GM12878 (cell line): ENCODE data around the gene PROZ. TPM values are rescaled to one million over a fixed set of nuclear protein-coding genes. Genes with fewer than 3 reads are reported as not detected.

Experiments used
- ATAC-seq: fragments of 200-7000 bp; cut with Tn5 transposase; 3 replicates; pipeline ENCODE4 v1.9.1; 2020; ENCODE audit warnings: mild to moderate bottlenecking, moderate library complexity
- BruUV-seq: library from RNA; stranded (reverse); fragments of 400-500 nt; replicated peaks from 2 replicates; lab custom pipeline; 2021; lab: Mats Ljungman, UMichigan
- CTCF ChIA-PET: fragments of 300-600 bp; sonication (Branson Sonifier 250); formaldehyde crosslinking; extraction: SDS; loops from one replicate; lab custom pipeline; 2021; ENCODE audit warnings: inconsistent platforms; lab: Yijun Ruan, JAX
- POLR2A ChIA-PET: fragments of 350-600 bp; formaldehyde crosslinking; extraction: SDS; loops from one replicate; lab custom pipeline; 2021; ENCODE audit warnings: inconsistent platforms; lab: Charles Lee
- RAD21 ChIA-PET: fragments of 300-600 bp; sonication (Branson Sonifier 250); formaldehyde crosslinking; loops from one replicate; lab custom pipeline; 2023; ENCODE audit warnings: antibody characterized with exemption; ENCODE audit not compliant: unreplicated experiment; lab: Charles Lee
- SMC1A ChIA-PET: fragments of 300-600 bp; sonication (Branson Sonifier 250); formaldehyde crosslinking; loops from one replicate; lab custom pipeline; 2023; ENCODE audit not compliant: unreplicated experiment, uncharacterized antibody; lab: Charles Lee
- DNase-seq: peaks from one replicate; pipeline ENCODE4 v3.0.0-alpha.2; 2011; ENCODE audit warnings: low read depth, low spot score
- FAIRE-seq: peaks from 3 replicates; lab custom pipeline; 2011; peaks lifted over from hg19 to GRCh38; lab: Jason Lieb, UNC
- H2AFZ ChIP-seq: 2 replicates; pipeline ENCODE4 v1.6.0; 2011; ENCODE audit warnings: low read depth, low read length, control low read depth; ENCODE audit not compliant: control insufficient read depth
- H3K27ac ChIP-seq: 2 replicates; pipeline ENCODE4 v1.5.1; 2011; ENCODE audit warnings: control low read depth; ENCODE audit not compliant: control insufficient read depth, insufficient read depth
- H3K27me3 ChIP-seq, 2 experiments: replicated peaks in 1 of 2; 2 replicates each; pipeline versions ENCODE4 v1.6.0 to v1.6.1; 2011; ENCODE audit warnings: low read length in 1 of 2; ENCODE audit not compliant: control insufficient read depth in 2 of 2, insufficient read depth in 2 of 2
- H3K36me3 ChIP-seq, 2 experiments: 2 replicates each; pipeline ENCODE4 v1.5.1; 2011; ENCODE audit warnings: low read length in 1 of 2; ENCODE audit not compliant: control insufficient read depth in 2 of 2, insufficient read depth in 2 of 2
- H3K4me1 ChIP-seq: 2 replicates; pipeline ENCODE4 v1.6.1; 2011; ENCODE audit warnings: mild to moderate bottlenecking, low read length, moderate library complexity, mixed read lengths; ENCODE audit not compliant: control insufficient read depth, insufficient read depth
- H3K4me2 ChIP-seq: 2 replicates; pipeline ENCODE4 v1.6.0; 2011; ENCODE audit warnings: control low read depth; ENCODE audit not compliant: control insufficient read depth, insufficient read depth
- H3K4me3 ChIP-seq: fragments of 200-600 bp; sonication (generic); 2 replicates; pipeline ENCODE4 v1.5.1; 2016
- H3K79me2 ChIP-seq: 2 replicates; pipeline ENCODE4 v1.6.0; 2011; ENCODE audit warnings: low read length; ENCODE audit not compliant: control insufficient read depth, insufficient read depth
- H3K9ac ChIP-seq: 2 replicates; pipeline ENCODE4 v1.8.0; 2011; ENCODE audit warnings: low read length, control low read depth, mixed read lengths; ENCODE audit not compliant: control insufficient read depth, insufficient read depth
- H3K9me3 ChIP-seq: replicated peaks from 3 replicates; pipeline ENCODE4 v1.5.1; 2011; ENCODE audit warnings: mild to moderate bottlenecking, low read length; ENCODE audit not compliant: control insufficient read depth, insufficient read depth
- H4K20me1 ChIP-seq: 2 replicates; pipeline ENCODE4 v1.6.0; 2011; ENCODE audit not compliant: control insufficient read depth, insufficient read depth
- CREB1 ChIP-seq: IDR thresholded peaks from 2 replicates; pipeline ENCODE4 v1.6.1; 2012; ENCODE audit warnings: low read depth, mild to moderate bottlenecking, inconsistent platforms
- CREM ChIP-seq: IDR thresholded peaks from 2 replicates; pipeline ENCODE4 v1.6.1; 2014; ENCODE audit warnings: antibody characterized with exemption, low read depth
- E2F4 ChIP-seq: IDR thresholded peaks from 2 replicates; pipeline ENCODE4 v1.6.1; 2012; ENCODE audit warnings: low read depth, low read length, improper control_type of control experiment
- ETV6 ChIP-seq, 2 experiments: fragments of 450-650 bp in 1 of 2; IDR thresholded peaks in 1 of 2; conservative IDR thresholded peaks in 1 of 2; 2 replicates each; pipeline ENCODE4 v1.6.1; 2014; ENCODE audit warnings: antibody characterized with exemption in 1 of 2, borderline replicate concordance in 1 of 2, low read depth in 1 of 2, mild to moderate bottlenecking in 1 of 2, moderate library complexity in 1 of 2
- IRF3 ChIP-seq: fragments of 450-650 bp; IDR thresholded peaks from 2 replicates; pipeline ENCODE4 v1.6.1; 2014; ENCODE audit warnings: mild to moderate bottlenecking
- KLF5 ChIP-seq: fragments of 450-650 bp; IDR thresholded peaks from 2 replicates; pipeline ENCODE4 v1.6.1; 2014; ENCODE audit warnings: mild to moderate bottlenecking; ENCODE audit not compliant: partially characterized antibody
- NFXL1 ChIP-seq: fragments of 450-650 bp; IDR thresholded peaks from 2 replicates; pipeline ENCODE4 v1.6.1; 2017; ENCODE audit warnings: antibody characterized with exemption, mild to moderate bottlenecking, borderline replicate concordance
- NFYB ChIP-seq: IDR thresholded peaks from 2 replicates; pipeline ENCODE4 v1.6.1; 2011; ENCODE audit warnings: low read depth, mild to moderate bottlenecking, low read length, improper control_type of control experiment, moderate library complexity; ENCODE audit not compliant: insufficient read depth
- NR2F1 ChIP-seq: fragments of 450-650 bp; conservative IDR thresholded peaks from 2 replicates; pipeline ENCODE4 v1.6.1; 2017; ENCODE audit warnings: mild to moderate bottlenecking
- RUNX3 ChIP-seq: IDR thresholded peaks from 2 replicates; pipeline ENCODE4 v1.6.1; 2012; ENCODE audit warnings: low read length, inconsistent platforms
- SIX5 ChIP-seq: IDR thresholded peaks from 2 replicates; pipeline ENCODE4 v1.6.1; 2011; ENCODE audit warnings: mild to moderate bottlenecking, low read depth, low read length, moderate library complexity; ENCODE audit not compliant: severe bottlenecking
- TAF1 ChIP-seq: IDR thresholded peaks from 2 replicates; pipeline ENCODE4 v1.6.1; 2011; ENCODE audit warnings: mild to moderate bottlenecking, low read depth, low read length, borderline replicate concordance
- ZBTB4 ChIP-seq: fragments of 450-650 bp; formaldehyde crosslinking; IDR thresholded peaks from 2 replicates; pipeline ENCODE4 v1.4.0; 2022; ENCODE audit warnings: mild to moderate bottlenecking, moderate library complexity
- ZSCAN29 ChIP-seq: fragments of 450-650 bp; IDR thresholded peaks from 2 replicates; pipeline ENCODE4 v1.6.1; 2017; ENCODE audit warnings: mild to moderate bottlenecking, moderate library complexity
- ZZZ3 ChIP-seq: IDR thresholded peaks from 2 replicates; pipeline ENCODE4 v1.6.1; 2011; ENCODE audit warnings: low read depth; ENCODE audit not compliant: control insufficient read depth, insufficient read length
- WGBS: methylation state at CpG from one replicate; pipeline ENCODE4 v1.1.6; 2016; ENCODE audit warnings: low lambda C conversion rate; ENCODE audit not compliant: insufficient replicate concordance, insufficient coverage; ENCODE audit errors: missing lambda C conversion rate; 5-methylcytosine and 5-hydroxymethylcytosine counted together
- in situ Hi-C: fragments of 300-500 bp; cut with MboI; formaldehyde crosslinking; loops from 9 replicates; pipeline ENCODE4 v1.14.3; 2018; ENCODE audit warnings: mixed read lengths
- intact Hi-C: fragments of 100-400 bp; cut with micrococcal nuclease; formaldehyde crosslinking; loops from one replicate; pipeline ENCODE4 v1.14.2; 2022; ENCODE audit not compliant: unreplicated experiment
- polyA plus RNA-seq, 11 experiments: library from polyadenylated mRNA; depleted of rRNA in 4 of 11; unstranded in 6 of 11; stranded (reverse) in 5 of 11; fragments of >200 nt; fragmentation: Nextera tagmentation in 4 of 11; fragmentation: Illumina TruSeq in 1 of 11; extraction: Ambion mirVana in 4 of 11; extraction: Trizol in 1 of 11; gene quantifications; 1 replicate in 1 of 11; 2 replicates in 10 of 11; pipeline versions ENCODE4 v1.2.1 to v1.2.3, GENCODE V29; 2011 to 2016; ENCODE audit warnings: inconsistent platforms in 2 of 11, missing spikeins in 2 of 11, low read depth in 1 of 11
- total RNA-seq, 4 experiments: library from RNA; depleted of rRNA in 3 of 4; stranded (reverse); fragments of >200 nt in 3 of 4; fragmentation: Illumina TruSeq in 1 of 4; extraction: Trizol in 1 of 4; gene quantifications; 2 replicates each; pipeline versions ENCODE4 v1.2.1 to v1.2.3, GENCODE V29; 2013 to 2021
- TF ChIP-seq, protein P1 (sequence below): fragments of 450-650 bp; IDR thresholded peaks from 2 replicates; pipeline ENCODE4 v1.6.1; 2017; ENCODE audit warnings: mild to moderate bottlenecking, low read depth, inconsistent platforms; ENCODE audit not compliant: poor library complexity, severe bottlenecking

The PROZ gene
- total and polyA plus RNA-seq, 10 of the 15 experiments (the other 5 are each of a cell fraction or from before 2014, with no cell fraction given) = 0.07 to 0.24 (median 0.21) TPM; not detected in 7

DNA sequence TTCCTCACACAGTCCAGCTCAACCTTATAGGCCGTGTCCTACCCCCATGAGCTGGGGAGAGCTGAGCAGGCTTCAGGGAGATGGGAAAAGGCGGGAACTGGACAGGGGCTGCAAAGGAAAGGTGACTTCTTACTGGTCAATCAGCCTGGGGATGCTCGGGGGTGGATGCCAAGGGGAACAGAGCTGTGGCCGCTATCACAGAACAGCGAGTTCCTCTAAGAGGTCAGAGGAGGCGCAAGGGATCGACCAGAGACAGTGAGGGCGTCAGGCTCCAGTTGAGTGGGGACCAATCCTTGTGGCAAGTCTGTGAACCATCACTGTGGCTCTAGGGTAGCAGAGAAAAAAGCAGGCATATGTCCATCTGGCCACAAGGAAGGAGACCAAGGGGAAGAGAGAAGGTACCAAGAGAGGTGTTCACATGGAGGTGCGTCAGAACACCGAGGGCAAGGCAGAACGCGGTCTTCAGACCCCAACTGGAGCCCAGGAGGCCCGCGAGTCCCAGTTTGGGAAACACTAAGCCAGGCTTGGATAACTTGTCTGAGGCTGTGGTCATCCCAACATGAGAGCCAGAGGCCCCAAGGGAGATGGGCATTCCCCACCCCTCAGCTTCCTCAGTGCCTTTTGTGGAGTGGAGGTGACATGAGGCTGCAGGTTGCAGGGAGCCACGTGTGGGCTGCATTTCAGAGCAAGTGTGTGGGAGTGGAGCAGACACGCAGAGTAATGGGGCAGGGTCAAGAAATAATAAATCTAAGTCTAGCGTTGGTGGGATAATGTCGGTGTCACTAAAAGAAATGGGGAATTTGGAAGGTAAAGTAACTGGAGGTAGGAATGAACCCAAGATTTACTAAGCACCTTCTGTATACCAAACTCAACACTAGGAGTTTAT lies 31.9 kb upstream of the PROZ start:
- no peaks in the 10 kb centered on the region for H4K20me1 ChIP-seq
- H3K4me2 ChIP-seq = no peak overlapping the region
- 0 out of 4 replicates have a peak, but pooled peaks cover 0 to 2% of the 10 kb centered on the region in 2 experiments for H3K27me3 ChIP-seq
- ChIA-PET SMC1A (no interaction called here), POLR2A (no interaction called here), CTCF (no interaction called here), RAD21 (interaction anchor here (1.0 kb wide), 1 partner anchor 183 kb away, joined by 3 read pairs; no protein-coding TSS in a partner anchor)
- no peaks in the 10 kb centered on the region for H3K36me3 ChIP-seq
- intact Hi-C loops = loop anchor here (10.0 kb wide), 1 partner anchor 182 kb away; no protein-coding TSS in a partner anchor
- H3K27ac ChIP-seq = no peak overlapping the region
- in situ Hi-C loops = no loop called here
- no TSS peak for BruUV-seq
- DNase-seq (no peak), FAIRE-seq (no peak), ATAC-seq (no peak)
- H2AFZ ChIP-seq = no peak overlapping the region
- H3K9ac ChIP-seq = no peak overlapping the region
- WGBS = 28% methylated on average over 18 of the region's 18 CpGs
- H3K4me1 ChIP-seq = no peaks in the 10 kb centered on the region
- no peaks in the 10 kb centered on the region for H3K79me2 ChIP-seq
- H3K9me3 ChIP-seq = no peaks in the 10 kb centered on the region
- H3K4me3 ChIP-seq = no peak overlapping the region
- TF ChIP-seq ZBTB4 = no peak
- no peak for TF ChIP-seq TAF1
- TF ChIP-seq SIX5 = no peak
- no peak for TF ChIP-seq CREB1
- TF ChIP-seq ETV6 (conservative IDR thresholded peaks at IDR 0.05 in 1 of 2, IDR thresholded peaks at IDR 0.05 in 1 of 2; ENCODE audit: borderline replicate concordance in 1 of 2, low read depth in 1 of 2) = no peak
- no peak for TF ChIP-seq CREM
- TF ChIP-seq, protein P1, sequence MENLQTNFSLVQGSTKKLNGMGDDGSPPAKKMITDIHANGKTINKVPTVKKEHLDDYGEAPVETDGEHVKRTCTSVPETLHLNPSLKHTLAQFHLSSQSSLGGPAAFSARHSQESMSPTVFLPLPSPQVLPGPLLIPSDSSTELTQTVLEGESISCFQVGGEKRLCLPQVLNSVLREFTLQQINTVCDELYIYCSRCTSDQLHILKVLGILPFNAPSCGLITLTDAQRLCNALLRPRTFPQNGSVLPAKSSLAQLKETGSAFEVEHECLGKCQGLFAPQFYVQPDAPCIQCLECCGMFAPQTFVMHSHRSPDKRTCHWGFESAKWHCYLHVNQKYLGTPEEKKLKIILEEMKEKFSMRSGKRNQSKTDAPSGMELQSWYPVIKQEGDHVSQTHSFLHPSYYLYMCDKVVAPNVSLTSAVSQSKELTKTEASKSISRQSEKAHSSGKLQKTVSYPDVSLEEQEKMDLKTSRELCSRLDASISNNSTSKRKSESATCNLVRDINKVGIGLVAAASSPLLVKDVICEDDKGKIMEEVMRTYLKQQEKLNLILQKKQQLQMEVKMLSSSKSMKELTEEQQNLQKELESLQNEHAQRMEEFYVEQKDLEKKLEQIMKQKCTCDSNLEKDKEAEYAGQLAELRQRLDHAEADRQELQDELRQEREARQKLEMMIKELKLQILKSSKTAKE = no peak
- no peak for TF ChIP-seq IRF3
- no peak for TF ChIP-seq KLF5
- no peak for TF ChIP-seq RUNX3
- no peak for TF ChIP-seq NFYB
- no peak for TF ChIP-seq NFXL1
- TF ChIP-seq E2F4 = no peak
- TF ChIP-seq ZZZ3 = no peak
- TF ChIP-seq NR2F1 = no peak
- TF ChIP-seq ZSCAN29 = no peak
